Vagina (tissue), 2 donors: ENCODE data around the gene TTLL12. TPM values are rescaled to one million over a fixed set of nuclear protein-coding genes. Genes with fewer than 3 reads are reported as not detected.

ENCODE experiments used
- DNase-seq, 2 donors: peaks; one replicate each; pipeline ENCODE4 v3.0.0-alpha.2; 2017; ENCODE audit errors: extremely low spot score in 2 of 2
- H3K27ac ChIP-seq: fragments of 200-600 bp; sonication (generic); one replicate; pipeline ENCODE4 v1.5.1; 2019
- H3K27me3 ChIP-seq: fragments of 200-600 bp; sonication (generic); one replicate; pipeline ENCODE4 v1.5.1; 2019
- H3K36me3 ChIP-seq, 2 donors: fragments of 200-600 bp; sonication (generic); one replicate each; pipeline ENCODE4 v1.5.1; 2017 to 2019
- H3K4me1 ChIP-seq: fragments of 200-600 bp; sonication (generic); one replicate; pipeline ENCODE4 v1.5.1; 2019
- H3K4me3 ChIP-seq, 2 donors: fragments of 200-600 bp; sonication (generic); 1 replicate in 1 of 2; 2 replicates in 1 of 2; pipeline ENCODE4 v1.5.1; 2016 to 2019
- H3K9me3 ChIP-seq: fragments of 200-600 bp; sonication (generic); one replicate; pipeline ENCODE4 v1.5.1; 2019
- POLR2A ChIP-seq, 2 donors: fragments of 450-650 bp; IDR thresholded peaks; one replicate each; pipeline ENCODE4 v1.6.1; 2017; ENCODE audit warnings: antibody characterized with exemption in 2 of 2, mild to moderate bottlenecking in 2 of 2, moderate library complexity in 2 of 2
- POLR2AphosphoS5 ChIP-seq, 2 donors: sonication (generic); formaldehyde crosslinking; IDR thresholded peaks; one replicate each; pipeline ENCODE4 v1.9.0; 2017; ENCODE audit warnings: antibody characterized with exemption in 2 of 2, mild to moderate bottlenecking in 2 of 2, low read depth in 1 of 2; ENCODE audit not compliant: insufficient read depth in 1 of 2
- intact Hi-C: fragments of 100-400 bp; cut with DNase I; formaldehyde crosslinking; loops from one replicate; pipeline ENCODE4 v1.15.1; 2023
- total RNA-seq: library from RNA; depleted of rRNA; stranded (reverse); fragments of >200 nt; gene quantifications from one replicate; pipeline ENCODE4 v1.2.3, GENCODE V29; 2016
- TF ChIP-seq, protein P1 (sequence below), 3 experiments: fragments of 450-650 bp in 2 of 3; fragments of 200-600 bp in 1 of 3; sonication (generic) in 1 of 3; IDR thresholded peaks; one replicate each; pipeline ENCODE4 v1.5.1; 2017 to 2019; ENCODE audit warnings: antibody characterized with exemption in 3 of 3, mild to moderate bottlenecking in 2 of 3, moderate library complexity in 2 of 3

Gene TTLL12
- total RNA-seq, 1 donor from 2014 or later, result 56.2 TPM

DNA sequence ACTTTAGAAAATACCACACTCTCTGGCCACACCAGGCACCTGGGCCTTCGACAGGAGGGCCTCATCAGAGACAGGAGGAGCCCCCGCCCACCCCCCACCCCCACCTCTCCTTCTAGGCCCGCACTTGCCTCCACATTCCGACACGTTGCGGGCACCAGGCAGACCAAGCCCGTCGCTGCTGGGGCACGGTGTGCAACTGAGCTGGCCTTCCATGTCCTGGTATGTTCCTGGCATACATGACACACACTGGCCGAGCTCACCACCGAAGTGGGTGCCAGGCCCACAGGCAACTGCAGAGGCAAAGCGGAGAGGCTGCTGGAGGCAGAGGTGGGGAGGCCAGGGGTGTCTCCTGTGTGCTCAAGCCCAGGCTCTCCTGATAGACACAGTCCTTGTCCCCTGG is 27.0 kb upstream of the TTLL12 start:
- no peak overlapping the region for H3K4me3 ChIP-seq
- H3K27me3 ChIP-seq, result no peaks in the 10 kb centered on the region
- no peak overlapping the region for H3K27ac ChIP-seq
- H3K4me1 ChIP-seq, result no peaks in the 10 kb centered on the region
- intact Hi-C loops, result no loop called here
- TF ChIP-seq POLR2A (IDR thresholded peaks at IDR 0.05) (no peak), POLR2AphosphoS5 (IDR thresholded peaks at IDR 0.05; ENCODE audit: insufficient read depth in 1 of 2, low read depth in 1 of 2) (no peak)
- TF ChIP-seq, protein P1, sequence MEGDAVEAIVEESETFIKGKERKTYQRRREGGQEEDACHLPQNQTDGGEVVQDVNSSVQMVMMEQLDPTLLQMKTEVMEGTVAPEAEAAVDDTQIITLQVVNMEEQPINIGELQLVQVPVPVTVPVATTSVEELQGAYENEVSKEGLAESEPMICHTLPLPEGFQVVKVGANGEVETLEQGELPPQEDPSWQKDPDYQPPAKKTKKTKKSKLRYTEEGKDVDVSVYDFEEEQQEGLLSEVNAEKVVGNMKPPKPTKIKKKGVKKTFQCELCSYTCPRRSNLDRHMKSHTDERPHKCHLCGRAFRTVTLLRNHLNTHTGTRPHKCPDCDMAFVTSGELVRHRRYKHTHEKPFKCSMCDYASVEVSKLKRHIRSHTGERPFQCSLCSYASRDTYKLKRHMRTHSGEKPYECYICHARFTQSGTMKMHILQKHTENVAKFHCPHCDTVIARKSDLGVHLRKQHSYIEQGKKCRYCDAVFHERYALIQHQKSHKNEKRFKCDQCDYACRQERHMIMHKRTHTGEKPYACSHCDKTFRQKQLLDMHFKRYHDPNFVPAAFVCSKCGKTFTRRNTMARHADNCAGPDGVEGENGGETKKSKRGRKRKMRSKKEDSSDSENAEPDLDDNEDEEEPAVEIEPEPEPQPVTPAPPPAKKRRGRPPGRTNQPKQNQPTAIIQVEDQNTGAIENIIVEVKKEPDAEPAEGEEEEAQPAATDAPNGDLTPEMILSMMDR (IDR thresholded peaks at IDR 0.05), result no peak
- no peaks in the 10 kb centered on the region for H3K36me3 ChIP-seq
- no peak for DNase-seq
- H3K9me3 ChIP-seq, result no peaks in the 10 kb centered on the region

DNA sequence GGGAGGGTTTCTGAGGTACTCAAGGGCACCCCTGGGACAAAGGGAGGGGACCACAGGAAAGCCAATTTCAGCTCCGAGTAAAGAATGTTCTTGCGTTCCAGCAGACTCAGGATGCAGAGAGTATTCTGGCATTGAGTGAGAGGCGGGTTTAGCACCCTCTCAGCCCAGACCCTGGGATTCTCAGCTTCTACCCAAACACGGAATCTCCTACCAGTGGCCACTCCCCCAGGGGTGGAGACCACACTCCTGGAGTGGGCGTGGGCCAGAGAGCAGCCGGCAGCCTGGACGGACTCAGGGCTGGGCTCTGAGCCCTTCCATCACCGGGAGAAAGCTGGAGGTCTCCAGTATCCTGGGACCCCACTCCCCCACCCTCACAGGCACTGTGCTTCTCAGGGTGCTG is 26.1 kb upstream of the TTLL12 start:
- H3K27ac ChIP-seq, result no peak overlapping the region
- intact Hi-C loops, result no loop called here
- H3K4me1 ChIP-seq, result no peaks in the 10 kb centered on the region
- DNase-seq, result no peak
- no peak overlapping the region for H3K4me3 ChIP-seq
- no peaks in the 10 kb centered on the region for H3K9me3 ChIP-seq
- H3K27me3 ChIP-seq, result no peaks in the 10 kb centered on the region
- no peaks in the 10 kb centered on the region for H3K36me3 ChIP-seq
- TF ChIP-seq POLR2AphosphoS5 (IDR thresholded peaks at IDR 0.05; ENCODE audit: insufficient read depth in 1 of 2, low read depth in 1 of 2) (no peak), POLR2A (IDR thresholded peaks at IDR 0.05) (no peak)
- TF ChIP-seq, protein P1 (IDR thresholded peaks at IDR 0.05), result no peak

DNA sequence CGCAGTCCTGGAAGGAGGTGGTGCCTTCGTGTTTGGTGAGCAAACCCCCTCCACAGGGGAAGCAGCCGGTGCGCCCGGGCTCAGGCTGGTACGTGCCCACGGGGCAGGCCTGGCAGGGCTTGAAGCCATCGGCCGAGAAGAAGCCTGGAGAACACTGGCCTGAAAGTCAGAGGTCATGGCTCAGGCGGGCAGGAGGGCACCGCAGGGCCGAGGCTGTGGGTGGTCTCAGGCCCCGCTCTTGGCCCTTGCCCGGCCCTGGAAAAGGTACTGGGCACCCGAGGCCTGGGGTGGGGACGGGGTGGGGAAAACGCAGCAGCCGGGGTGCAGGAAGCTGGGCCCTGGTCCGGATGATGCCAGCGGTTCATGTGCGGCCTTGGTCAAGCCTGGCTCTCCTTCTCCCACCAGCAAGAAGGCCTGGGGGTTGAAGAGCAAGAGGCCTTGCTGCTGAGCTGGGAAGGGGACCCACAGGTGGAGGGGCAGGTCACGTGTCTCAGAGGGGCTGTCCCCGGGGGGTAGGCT is 25.6 kb upstream of the TTLL12 start:
- DNase-seq, result no peak
- no peaks in the 10 kb centered on the region for H3K4me1 ChIP-seq
- H3K36me3 ChIP-seq, result no peaks in the 10 kb centered on the region
- no peaks in the 10 kb centered on the region for H3K9me3 ChIP-seq
- H3K27ac ChIP-seq, result no peak overlapping the region
- TF ChIP-seq POLR2AphosphoS5 (IDR thresholded peaks at IDR 0.05; ENCODE audit: insufficient read depth in 1 of 2, low read depth in 1 of 2), result no peak
- TF ChIP-seq, protein P1 (IDR thresholded peaks at IDR 0.05), result no peak
- TF ChIP-seq POLR2A (IDR thresholded peaks at IDR 0.05), result no peak
- no peaks in the 10 kb centered on the region for H3K27me3 ChIP-seq
- H3K4me3 ChIP-seq, result no peak overlapping the region
- intact Hi-C loops, result no loop called here

DNA sequence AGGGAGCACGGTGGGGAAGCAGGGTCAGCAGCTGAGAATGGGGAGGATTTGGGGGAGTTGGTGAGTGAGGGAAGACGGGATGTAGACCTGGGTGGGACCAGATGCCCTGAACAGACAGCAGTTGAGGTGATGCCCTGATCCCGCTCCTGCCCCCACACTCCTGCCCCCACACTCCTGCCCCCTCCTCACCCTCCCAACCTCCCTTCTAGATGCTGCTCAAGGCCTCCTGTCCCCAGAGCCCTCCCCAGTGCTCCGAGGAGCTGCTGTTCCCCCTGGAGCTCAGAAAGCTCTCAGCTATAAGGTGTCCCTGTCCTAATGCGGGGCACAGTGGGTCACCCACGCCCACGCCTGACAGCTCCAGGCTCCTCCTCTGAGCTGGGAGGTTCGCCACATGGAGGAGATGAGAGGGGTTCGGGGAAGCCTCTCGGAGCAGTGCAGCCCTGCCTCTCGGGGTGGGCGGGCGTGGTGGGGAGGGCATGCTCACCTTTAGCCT is 25.1 kb upstream of the TTLL12 start:
- H3K27me3 ChIP-seq, result no peaks in the 10 kb centered on the region
- H3K36me3 ChIP-seq, result no peaks in the 10 kb centered on the region
- no peak overlapping the region for H3K4me3 ChIP-seq
- no peak for DNase-seq
- H3K9me3 ChIP-seq, result no peaks in the 10 kb centered on the region
- TF ChIP-seq, protein P1 (IDR thresholded peaks at IDR 0.05), result no peak
- TF ChIP-seq POLR2A (IDR thresholded peaks at IDR 0.05) (no peak), POLR2AphosphoS5 (IDR thresholded peaks at IDR 0.05; ENCODE audit: insufficient read depth in 1 of 2, low read depth in 1 of 2) (no peak)
- intact Hi-C loops, result no loop called here
- H3K4me1 ChIP-seq, result no peaks in the 10 kb centered on the region
- no peak overlapping the region for H3K27ac ChIP-seq

DNA sequence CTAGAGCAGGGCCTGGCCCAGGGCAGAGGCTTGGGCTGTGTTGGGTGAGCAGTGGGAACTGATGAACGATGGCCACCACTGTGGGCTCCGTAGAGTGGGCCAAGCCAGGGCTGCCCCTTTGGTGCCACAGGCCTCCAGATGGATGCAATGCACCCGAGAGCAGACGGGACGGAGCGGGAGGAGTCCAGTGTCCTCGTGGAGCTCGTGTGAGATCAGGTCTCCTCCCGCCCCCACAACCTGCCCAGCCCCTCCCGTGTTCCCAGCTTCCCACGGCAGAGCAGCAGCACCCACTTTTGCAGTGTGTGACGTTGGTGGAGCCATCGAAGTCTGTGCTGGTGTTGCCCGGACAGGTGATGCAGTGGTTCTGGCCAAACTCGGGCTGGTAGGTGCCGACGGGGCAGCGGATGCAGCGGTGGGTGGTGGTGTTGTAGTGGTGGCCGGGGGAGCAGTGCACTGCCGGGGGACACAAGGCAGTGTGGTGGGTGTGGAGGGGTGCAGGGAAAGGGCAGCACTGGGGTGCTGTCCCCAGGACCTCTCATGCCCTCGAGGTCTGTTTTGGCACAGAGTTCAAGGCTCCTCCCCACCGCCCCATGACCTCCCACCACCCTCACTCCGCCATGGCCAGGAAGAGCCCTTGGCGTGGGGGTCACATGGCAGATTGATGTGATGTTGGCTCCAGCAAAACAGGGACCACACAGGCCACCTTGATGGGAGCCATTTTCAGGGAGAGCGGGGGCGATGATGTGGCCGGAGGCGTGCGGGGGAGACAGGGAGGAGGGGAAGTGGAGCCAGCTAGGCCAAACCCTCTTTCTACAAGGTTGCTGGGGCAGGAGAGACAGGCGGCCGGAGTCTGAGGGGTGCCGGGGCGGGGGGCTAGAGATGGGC is 23.9 kb upstream of the TTLL12 start:
- Histone ChIP-seq H3K27me3 (no peaks in the 10 kb centered on the region), H3K4me3 (no peak overlapping the region), H3K27ac (no peak overlapping the region), H3K4me1 (no peaks in the 10 kb centered on the region), H3K36me3 (no peaks in the 10 kb centered on the region), H3K9me3 (no peaks in the 10 kb centered on the region)
- TF ChIP-seq POLR2AphosphoS5 (IDR thresholded peaks at IDR 0.05; ENCODE audit: insufficient read depth in 1 of 2, low read depth in 1 of 2) (no peak), POLR2A (IDR thresholded peaks at IDR 0.05) (no peak)
- TF ChIP-seq, protein P1 (IDR thresholded peaks at IDR 0.05), result no peak
- intact Hi-C loops, result no loop called here
- no peak for DNase-seq
